GM21515 (cell line): ENCODE results near the gene ABHD12.
"Not testable (repeated sequence)": the region's sequence is repeated elsewhere in the genome, so short reads cannot be mapped to it uniquely, and the experiment has no call there.

Experiments used
- ATAC-seq: cut with Tn5 transposase; IDR thresholded peaks from one replicate; pipeline ENCODE4 v1.9.1; 2021; ENCODE audit not compliant: unreplicated experiment

Gene ABHD12

GRCh38 chr20:25355011-25355595 is 35.5 kb downstream of the ABHD12 start:
- ATAC-seq: no peak

GRCh38 chr20:25353747-25354705 is 36.6 kb downstream of the ABHD12 start:
- ATAC-seq: no peak

- ATAC-seq: no peak
These were observed 37.3 kb downstream of the ABHD12 start for GRCh38 chr20:25353353-25353746.

GRCh38 chr20:25352746-25353145 is 37.9 kb downstream of the ABHD12 start:
- no peak for ATAC-seq

GRCh38 chr20:25351024-25351360 is 39.6 kb downstream of the ABHD12 start:
- no peak for ATAC-seq

- ATAC-seq: no peak
These were observed 44.3 kb downstream of the ABHD12 start for GRCh38 chr20:25346349-25346748.

- ATAC-seq: no peak
These were observed 44.9 kb downstream of the ABHD12 start for GRCh38 chr20:25345721-25346120.

- ATAC-seq: no peak
These were observed 46.0 kb downstream of the ABHD12 start for GRCh38 chr20:25344634-25345033.

- no peak for ATAC-seq
These were observed 48.6 kb downstream of the ABHD12 start for GRCh38 chr20:25341716-25342680.

- ATAC-seq: no peak
These were observed 50.3 kb downstream of the ABHD12 start for GRCh38 chr20:25340380-25340779.

- ATAC-seq: no peak
These were observed 51.0 kb downstream of the ABHD12 start for GRCh38 chr20:25339608-25340007.

- no peak for ATAC-seq
These were observed 52.3 kb downstream of the ABHD12 start for GRCh38 chr20:25338112-25339023.

GRCh38 chr20:25336561-25337422 is 53.8 kb downstream of the ABHD12 start:
- ATAC-seq: no peak

- not testable (repeated sequence) for ATAC-seq
These were observed 55.7 kb downstream of the ABHD12 start for GRCh38 chr20:25334972-25335371.

GRCh38 chr20:25328954-25329498 is 61.6 kb downstream of the ABHD12 start:
- no peak for ATAC-seq

GRCh38 chr20:25327521-25328235 is 63.0 kb downstream of the ABHD12 start:
- no peak for ATAC-seq

- no peak for ATAC-seq
These were observed 64.6 kb downstream of the ABHD12 start for GRCh38 chr20:25325997-25326396.

GRCh38 chr20:25325073-25325472 is 65.6 kb downstream of the ABHD12 start:
- no peak for ATAC-seq
